IMR-90 (cell line): ENCODE results near the gene CYP4A11. TPM values are rescaled to one million over a fixed set of nuclear protein-coding genes. Genes with fewer than 3 reads are reported as not detected.

Experiments
- ATAC-seq: fragments of 200-7000 bp; cut with Tn5 transposase; 2 replicates; pipeline ENCODE4 v1.9.1; 2020; ENCODE audit warnings: low read depth, mild to moderate bottlenecking, moderate library complexity
- BruUV-seq: library from RNA; stranded (reverse); fragments of 400-500 nt; replicated peaks from 2 replicates; lab custom pipeline; 2021; lab: Mats Ljungman, UMichigan
- CTCF ChIA-PET: fragments of 300-600 bp; formaldehyde crosslinking; extraction: SDS; loops from one replicate; lab custom pipeline; 2021; ENCODE audit warnings: antibody characterized with exemption; lab: Yijun Ruan, JAX
- POLR2A ChIA-PET: fragments of 300-600 bp; sonication (Branson Sonifier 250); formaldehyde crosslinking; loops from one replicate; lab custom pipeline; 2022; ENCODE audit warnings: antibody characterized with exemption; ENCODE audit not compliant: unreplicated experiment; lab: Charles Lee
- DNase-seq: peaks from one replicate; pipeline ENCODE4 v3.0.0; 2013
- H2AFZ ChIP-seq: replicated peaks from 2 replicates; pipeline ENCODE3; 2013; ENCODE audit warnings: low read length, mild to moderate bottlenecking; ENCODE audit not compliant: poor library complexity
- H2AK5ac ChIP-seq: 2 replicates; pipeline ENCODE4 v1.6.1; 2013; ENCODE audit warnings: low read depth, low read length, inconsistent platforms
- H2AK9ac ChIP-seq: replicated peaks from 2 replicates; pipeline ENCODE3; 2013; ENCODE audit warnings: mild to moderate bottlenecking, low read depth, low read length, moderate library complexity; ENCODE audit not compliant: poor library complexity
- H2BK120ac ChIP-seq: 2 replicates; pipeline ENCODE4 v1.6.1; 2013; ENCODE audit warnings: low read depth, low read length, inconsistent platforms
- H2BK15ac ChIP-seq: 3 replicates; pipeline ENCODE4 v1.6.1; 2013; ENCODE audit warnings: low read depth, low read length, inconsistent platforms
- H2BK20ac ChIP-seq: 2 replicates; pipeline ENCODE4 v1.6.1; 2013; ENCODE audit warnings: low read depth, mild to moderate bottlenecking, inconsistent platforms, low read length, moderate library complexity
- H2BK5ac ChIP-seq: 2 replicates; pipeline ENCODE4 v1.6.1; 2013; ENCODE audit warnings: mild to moderate bottlenecking, low read depth, low read length, inconsistent platforms; ENCODE audit not compliant: poor library complexity, severe bottlenecking
- H3K14ac ChIP-seq: replicated peaks from 2 replicates; pipeline ENCODE4 v1.6.1; 2013; ENCODE audit warnings: low read depth, low read length, inconsistent platforms
- H3K18ac ChIP-seq: 2 replicates; pipeline ENCODE4 v1.6.1; 2013; ENCODE audit warnings: low read depth, low read length, control low read depth
- H3K23ac ChIP-seq: 2 replicates; pipeline ENCODE4 v1.6.1; 2013; ENCODE audit warnings: low read depth, low read length, inconsistent platforms
- H3K27ac ChIP-seq: 2 replicates; pipeline ENCODE4 v1.5.1; 2013; ENCODE audit warnings: mild to moderate bottlenecking, control low read depth, low read length; ENCODE audit not compliant: insufficient read depth
- H3K27me3 ChIP-seq: 2 replicates; pipeline ENCODE4 v1.6.1; 2013; ENCODE audit warnings: low read length; ENCODE audit not compliant: control insufficient read depth, insufficient read depth
- H3K36me3 ChIP-seq: 2 replicates; pipeline ENCODE4 v1.6.1; 2013; ENCODE audit warnings: low read length, mixed read lengths; ENCODE audit not compliant: control insufficient read depth, insufficient read depth
- H3K4ac ChIP-seq: 2 replicates; pipeline ENCODE4 v1.6.1; 2013; ENCODE audit warnings: low read depth, low read length, inconsistent platforms
- H3K4me1 ChIP-seq: 2 replicates; pipeline ENCODE4 v1.6.1; 2013; ENCODE audit warnings: low read length, mixed read lengths; ENCODE audit not compliant: control insufficient read depth, insufficient read depth
- H3K4me2 ChIP-seq: 2 replicates; pipeline ENCODE4 v1.6.1; 2013; ENCODE audit warnings: low read depth, mild to moderate bottlenecking, control low read depth, low read length, moderate library complexity
- H3K4me3 ChIP-seq: 2 replicates; pipeline ENCODE4 v1.5.1; 2013; ENCODE audit warnings: low read depth, mild to moderate bottlenecking, control low read depth, low read length, moderate library complexity; ENCODE audit not compliant: insufficient read depth
- H3K56ac ChIP-seq: 2 replicates; pipeline ENCODE4 v1.6.1; 2013; ENCODE audit warnings: low read length, inconsistent platforms; ENCODE audit not compliant: insufficient read depth; ENCODE audit errors: extremely low read depth
- H3K79me1 ChIP-seq, 2 experiments: 2 replicates each; pipeline ENCODE4 v1.6.1; 2013; ENCODE audit warnings: low read length in 2 of 2, inconsistent platforms in 1 of 2, low read depth in 1 of 2
- H3K9ac ChIP-seq: 2 replicates; pipeline ENCODE4 v1.6.1; 2013; ENCODE audit warnings: low read depth, low read length, control low read depth
- H3K9me1 ChIP-seq: 2 replicates; pipeline ENCODE4 v1.6.1; 2013; ENCODE audit warnings: low read length, inconsistent platforms; ENCODE audit not compliant: insufficient read depth
- H3K9me3 ChIP-seq: 2 replicates; pipeline ENCODE4 v1.6.1; 2013; ENCODE audit warnings: low read length; ENCODE audit not compliant: control insufficient read depth, insufficient read depth
- H4K20me1 ChIP-seq: 2 replicates; pipeline ENCODE4 v1.6.1; 2013; ENCODE audit warnings: low read length, inconsistent platforms; ENCODE audit not compliant: insufficient read depth
- H4K5ac ChIP-seq: 2 replicates; pipeline ENCODE4 v1.6.1; 2013; ENCODE audit warnings: mild to moderate bottlenecking, low read depth, low read length, control low read depth
- H4K8ac ChIP-seq, 2 experiments: 2 replicates each; pipeline ENCODE4 v1.6.1; 2013; ENCODE audit warnings: low read depth in 2 of 2, low read length in 2 of 2, control low read depth in 1 of 2, inconsistent platforms in 1 of 2
- H4K91ac ChIP-seq: 2 replicates; pipeline ENCODE4 v1.6.1; 2013; ENCODE audit warnings: low read depth, low read length, inconsistent platforms; ENCODE audit not compliant: insufficient read depth
- BHLHE40 ChIP-seq: fragments of 150-350 bp; IDR thresholded peaks from 2 replicates; pipeline ENCODE4 v1.6.1; 2016; ENCODE audit warnings: mild to moderate bottlenecking, low read depth, low read length
- CEBPB ChIP-seq: IDR thresholded peaks from 2 replicates; pipeline ENCODE4 v1.6.1; 2012; ENCODE audit warnings: low read depth, low read length, improper control_type of control experiment
- CHD1 ChIP-seq: IDR thresholded peaks from 2 replicates; pipeline ENCODE4 v1.6.1; 2012; ENCODE audit warnings: low read depth, low read length, improper control_type of control experiment
- CTCF ChIP-seq: conservative IDR thresholded peaks from 2 replicates; pipeline ENCODE4 v1.5.1; 2012; ENCODE audit warnings: mild to moderate bottlenecking, low read depth, low read length, improper control_type of control experiment
- ELK1 ChIP-seq: fragments of 150-350 bp; IDR thresholded peaks from 2 replicates; pipeline ENCODE4 v1.6.1; 2016; ENCODE audit warnings: low read depth, mild to moderate bottlenecking, low read length, moderate library complexity, borderline replicate concordance
- FOS ChIP-seq: fragments of 150-350 bp; IDR thresholded peaks from 2 replicates; pipeline ENCODE4 v1.6.1; 2016; ENCODE audit warnings: low read depth, low read length
- MAFK ChIP-seq: IDR thresholded peaks from 2 replicates; pipeline ENCODE4 v1.6.1; 2012; ENCODE audit warnings: low read depth, low read length, improper control_type of control experiment
- MAZ ChIP-seq: IDR thresholded peaks from 2 replicates; pipeline ENCODE4 v1.6.1; 2012; ENCODE audit warnings: low read depth, mild to moderate bottlenecking, low read length, improper control_type of control experiment, moderate library complexity, borderline replicate concordance
- MXI1 ChIP-seq: IDR thresholded peaks from 2 replicates; pipeline ENCODE4 v1.6.1; 2012; ENCODE audit warnings: low read depth, mild to moderate bottlenecking, low read length, moderate library complexity, borderline replicate concordance
- NFE2L2 ChIP-seq: fragments of 150-350 bp; IDR thresholded peaks from 2 replicates; pipeline ENCODE4 v1.6.1; 2016; ENCODE audit warnings: low read depth, mild to moderate bottlenecking, low read length
- POLR2A ChIP-seq: IDR thresholded peaks from 2 replicates; pipeline ENCODE4 v1.6.1; 2012; ENCODE audit warnings: mild to moderate bottlenecking, low read depth, low read length
- RAD21 ChIP-seq: IDR thresholded peaks from 2 replicates; pipeline ENCODE4 v1.6.1; 2012; ENCODE audit warnings: low read length, improper control_type of control experiment
- RCOR1 ChIP-seq: IDR thresholded peaks from 2 replicates; pipeline ENCODE4 v1.6.1; 2012; ENCODE audit warnings: mild to moderate bottlenecking, low read length, improper control_type of control experiment; ENCODE audit not compliant: insufficient replicate concordance
- RFX5 ChIP-seq: IDR thresholded peaks from 2 replicates; pipeline ENCODE4 v1.8.0; 2012; ENCODE audit warnings: low read depth, mild to moderate bottlenecking, low read length, moderate library complexity
- SMC3 ChIP-seq: fragments of 150-350 bp; IDR thresholded peaks from 2 replicates; pipeline ENCODE4 v1.6.1; 2016; ENCODE audit warnings: low read depth, mild to moderate bottlenecking, antibody characterized with exemption, low read length, moderate library complexity
- dilution Hi-C: fragments of 300-500 bp; cut with HindIII; formaldehyde crosslinking; loops from one replicate; pipeline ENCODE4 v1.14.3; 2018; ENCODE audit warnings: low sequenced_read_pairs; ENCODE audit not compliant: unreplicated experiment
- in situ Hi-C: fragments of 300-500 bp; cut with MboI; formaldehyde crosslinking; loops from 3 replicates; pipeline ENCODE4 v1.14.3; 2019; ENCODE audit warnings: low sequenced_read_pairs, inconsistent platforms, mixed read lengths
- intact Hi-C: fragments of 100-400 bp; cut with micrococcal nuclease; formaldehyde crosslinking; loops from 2 replicates; pipeline ENCODE4 v1.10.0; 2022
- polyA plus RNA-seq, 3 experiments: library from polyadenylated mRNA; depleted of rRNA; stranded (reverse); fragments of >200 nt; gene quantifications; 2 replicates each; pipeline ENCODE4 v1.2.3, GENCODE V29; 2012; ENCODE audit warnings: low replicate concordance in 1 of 3
- total RNA-seq: library from RNA; depleted of rRNA; stranded (reverse); fragments of >200 nt; gene quantifications from 2 replicates; pipeline ENCODE4 v1.2.3, GENCODE V29; 2012

Gene CYP4A11
- total and polyA plus RNA-seq, 2 of the 4 experiments (the other 2 are of a cell fraction): not detected

GRCh38 chr1:46942086-46942485 lies 810 bp upstream of the CYP4A11 start:
- H4K8ac ChIP-seq: no peak overlapping the region
- H3K4me2 ChIP-seq: no peak overlapping the region
- ChIA-PET CTCF (no interaction called here), POLR2A (no interaction called here)
- H4K5ac ChIP-seq: no peak overlapping the region
- H3K9ac ChIP-seq: no peak overlapping the region
- H2BK120ac ChIP-seq: no peak overlapping the region
- H2AK9ac ChIP-seq: no peak overlapping the region
- H2BK15ac ChIP-seq: no peak overlapping the region
- no peak overlapping the region for H2BK5ac ChIP-seq
- H2AK5ac ChIP-seq: no peak overlapping the region
- no peak for ATAC-seq
- H3K9me1 ChIP-seq: no peaks in the 10 kb centered on the region
- no peaks in the 10 kb centered on the region for H4K20me1 ChIP-seq
- no peak overlapping the region for H3K56ac ChIP-seq
- dilution Hi-C loops (no loop called here), in situ Hi-C loops (no loop called here), intact Hi-C loops (no loop called here)
- no peaks in the 10 kb centered on the region for H3K4me1 ChIP-seq
- no peaks in the 10 kb centered on the region for H3K36me3 ChIP-seq
- H2BK20ac ChIP-seq: no peak overlapping the region
- H3K4me3 ChIP-seq: no peak overlapping the region
- no peak overlapping the region for H4K91ac ChIP-seq
- no peaks in the 10 kb centered on the region for H3K27me3 ChIP-seq
- DNase-seq: no peak
- no peak overlapping the region for H3K4ac ChIP-seq
- no TSS peak for BruUV-seq
- no peak for TF ChIP-seq CHD1
- TF ChIP-seq MXI1: no peak
- no peak for TF ChIP-seq MAZ
- TF ChIP-seq MAFK: no peak
- no peak for TF ChIP-seq RFX5
- TF ChIP-seq SMC3: no peak
- TF ChIP-seq NFE2L2: no peak
- TF ChIP-seq POLR2A: no peak
- no peak for TF ChIP-seq RAD21
- TF ChIP-seq RCOR1: no peak
- no peak for TF ChIP-seq CEBPB
- TF ChIP-seq FOS: no peak
- no peak for TF ChIP-seq ELK1
- TF ChIP-seq BHLHE40: no peak
- TF ChIP-seq CTCF: no peak
- no peak overlapping the region for H3K18ac ChIP-seq
- peaks cover 8% of the 10 kb centered on the region; the same call in 1 of the 2 replicates for H3K9me3 ChIP-seq
- H3K14ac ChIP-seq: no peak overlapping the region
- no peak overlapping the region for H3K27ac ChIP-seq
- no peak overlapping the region for H2AFZ ChIP-seq
- H3K23ac ChIP-seq: no peak overlapping the region
- H3K79me1 ChIP-seq: no peaks in the 10 kb centered on the region
